Mesendoderm (in vitro differentiated cells): ENCODE measurements around the gene TMEM179.

Experiments used
- DNase-seq: peaks from one replicate; pipeline ENCODE4 v3.0.0; 2013
- H2AK5ac ChIP-seq: 2 replicates; pipeline ENCODE4 v1.6.1; 2013; ENCODE audit warnings: low read length, inconsistent platforms
- H2BK120ac ChIP-seq: 2 replicates; pipeline ENCODE4 v1.6.1; 2013; ENCODE audit warnings: low read depth, mild to moderate bottlenecking, low read length, moderate library complexity, mixed read lengths
- H2BK15ac ChIP-seq: replicated peaks from 2 replicates; pipeline ENCODE4 v1.6.1; 2013; ENCODE audit warnings: low read depth, mild to moderate bottlenecking, moderate library complexity
- H2BK5ac ChIP-seq: 2 replicates; pipeline ENCODE4 v1.6.1; 2013; ENCODE audit warnings: low read length, inconsistent platforms
- H3K18ac ChIP-seq: 2 replicates; pipeline ENCODE4 v1.6.1; 2013; ENCODE audit warnings: mild to moderate bottlenecking, low read length, mixed read lengths
- H3K23ac ChIP-seq: one replicate; pipeline ENCODE4 v1.6.1; 2013; ENCODE audit warnings: low read length
- H3K27ac ChIP-seq: 2 replicates; pipeline ENCODE4 v1.5.1; 2013; ENCODE audit warnings: low read depth, mild to moderate bottlenecking, inconsistent platforms, low read length, moderate library complexity
- H3K27me3 ChIP-seq: 2 replicates; pipeline ENCODE4 v1.6.1; 2013; ENCODE audit warnings: low read length, control low read depth, mild to moderate bottlenecking, inconsistent platforms; ENCODE audit not compliant: insufficient read depth, poor library complexity
- H3K36me3 ChIP-seq: 2 replicates; pipeline ENCODE4 v1.6.1; 2013; ENCODE audit warnings: low read length, inconsistent platforms; ENCODE audit not compliant: control insufficient read depth, insufficient read depth
- H3K4ac ChIP-seq: one replicate; pipeline ENCODE4 v1.6.1; 2013; ENCODE audit warnings: low read depth, mild to moderate bottlenecking, low read length, moderate library complexity
- H3K4me1 ChIP-seq: 2 replicates; pipeline ENCODE4 v1.6.1; 2013; ENCODE audit warnings: low read depth, low read length, inconsistent platforms; ENCODE audit not compliant: control insufficient read depth
- H3K4me2 ChIP-seq: 2 replicates; pipeline ENCODE4 v1.6.1; 2013; ENCODE audit warnings: low read length
- H3K4me3 ChIP-seq: 2 replicates; pipeline ENCODE4 v1.5.1; 2013; ENCODE audit warnings: mild to moderate bottlenecking, low read length
- H3K56ac ChIP-seq: one replicate; pipeline ENCODE4 v1.6.1; 2013; ENCODE audit warnings: low read length
- H3K79me1 ChIP-seq: 2 replicates; pipeline ENCODE4 v1.6.1; 2013; ENCODE audit warnings: low read length, inconsistent platforms
- H3K79me2 ChIP-seq: 2 replicates; pipeline ENCODE4 v1.6.1; 2013; ENCODE audit warnings: mild to moderate bottlenecking, low read length; ENCODE audit not compliant: control insufficient read depth, insufficient read depth
- H3K9ac ChIP-seq: 2 replicates; pipeline ENCODE4 v1.6.1; 2013; ENCODE audit warnings: low read length, inconsistent platforms
- H4K5ac ChIP-seq: one replicate; pipeline ENCODE4 v1.6.1; 2013; ENCODE audit warnings: low read length
- H4K8ac ChIP-seq: one replicate; pipeline ENCODE4 v1.6.1; 2013; ENCODE audit warnings: low read depth, mild to moderate bottlenecking, control low read depth, low read length, moderate library complexity
- WGBS: extraction: QIAGEN DNeasy Blood & Tissue Kit; methylation state at CpG from one replicate; pipeline ENCODE4 v1.1.7; 2013; ENCODE audit warnings: low lambda C conversion rate, missing lambda C conversion rate; ENCODE audit not compliant: insufficient coverage; ENCODE audit errors: extremely low coverage; 5-methylcytosine and 5-hydroxymethylcytosine counted together

TMEM179 gene

DNA sequence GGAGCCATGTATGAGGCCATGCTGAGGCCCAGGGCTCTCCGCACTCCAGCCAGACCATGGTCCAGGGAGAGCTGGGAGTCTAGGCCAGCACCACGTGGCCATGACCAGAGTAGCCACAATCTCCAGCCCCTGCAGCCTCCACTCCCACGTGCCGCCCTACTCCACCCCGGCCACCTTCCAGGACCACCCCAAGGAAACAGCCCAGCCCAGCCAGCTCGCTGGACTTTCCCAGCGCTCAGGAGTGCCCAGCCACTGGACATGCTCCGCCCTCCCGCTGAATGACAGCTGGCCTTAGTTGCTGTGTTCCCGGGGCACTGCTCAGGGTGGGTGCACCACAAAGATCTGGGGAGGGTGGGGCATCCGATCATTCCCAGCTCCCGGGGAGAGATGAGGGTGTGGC lies 27.1 kb downstream of the TMEM179 start:
- no peaks in the 10 kb centered on the region for H3K4me1 ChIP-seq
- H3K4ac ChIP-seq: no peak overlapping the region
- H2BK5ac ChIP-seq: no peak overlapping the region
- H3K56ac ChIP-seq: no peak overlapping the region
- H4K8ac ChIP-seq: no peak overlapping the region
- no peak overlapping the region for H3K18ac ChIP-seq
- no peak overlapping the region for H3K4me3 ChIP-seq
- no peak overlapping the region for H3K4me2 ChIP-seq
- no peaks in the 10 kb centered on the region for H3K27me3 ChIP-seq
- no peaks in the 10 kb centered on the region for H3K36me3 ChIP-seq
- H3K79me1 ChIP-seq: no peaks in the 10 kb centered on the region
- WGBS: no CpG with 5 or more reads among the region's 12 CpGs
- H2BK120ac ChIP-seq: no peak overlapping the region
- no peaks in the 10 kb centered on the region for H3K79me2 ChIP-seq
- no peak overlapping the region for H2AK5ac ChIP-seq
- no peak overlapping the region for H3K23ac ChIP-seq
- no peak for DNase-seq
- H3K27ac ChIP-seq: no peak overlapping the region
- no peak overlapping the region for H3K9ac ChIP-seq
- no peak overlapping the region for H4K5ac ChIP-seq
- H2BK15ac ChIP-seq: no peak overlapping the region

DNA sequence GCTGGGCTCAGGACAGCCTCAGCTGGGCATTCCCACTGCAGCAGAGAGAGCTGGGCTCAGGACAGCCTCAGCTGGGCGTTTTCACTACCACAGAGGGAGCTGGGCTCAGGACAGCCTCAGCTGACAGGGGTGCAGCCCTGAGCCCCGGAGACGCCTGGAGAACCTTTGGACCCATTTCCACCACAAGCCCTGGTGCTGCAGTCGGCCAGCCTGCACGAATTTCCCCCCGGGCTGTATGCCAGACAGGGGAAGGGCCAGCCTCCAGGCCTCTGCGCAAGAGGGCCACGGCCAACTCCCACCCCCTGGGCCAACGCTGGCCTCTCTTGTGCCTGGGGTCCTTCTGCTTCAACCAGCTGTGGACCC lies 27.6 kb downstream of the TMEM179 start:
- H3K23ac ChIP-seq: no peak overlapping the region
- no peak overlapping the region for H2AK5ac ChIP-seq
- H3K4me2 ChIP-seq: no peak overlapping the region
- H2BK120ac ChIP-seq: no peak overlapping the region
- H2BK15ac ChIP-seq: no peak overlapping the region
- H3K4ac ChIP-seq: no peak overlapping the region
- H3K56ac ChIP-seq: peak overlapping the region; percentile 34
- H3K9ac ChIP-seq: no peak overlapping the region
- DNase-seq: no peak
- H2BK5ac ChIP-seq: no peak overlapping the region
- no peak overlapping the region for H3K27ac ChIP-seq
- no CpG with 5 or more reads among the region's 9 CpGs for WGBS
- no peak overlapping the region for H3K18ac ChIP-seq
- H4K5ac ChIP-seq: no peak overlapping the region
- H3K4me3 ChIP-seq: no peak overlapping the region
- no peak overlapping the region for H4K8ac ChIP-seq
- no peaks in the 10 kb centered on the region for H3K79me2 ChIP-seq
- no peaks in the 10 kb centered on the region for H3K4me1 ChIP-seq
- H3K27me3 ChIP-seq: no peaks in the 10 kb centered on the region
- H3K79me1 ChIP-seq: no peaks in the 10 kb centered on the region
- H3K36me3 ChIP-seq: no peaks in the 10 kb centered on the region

DNA sequence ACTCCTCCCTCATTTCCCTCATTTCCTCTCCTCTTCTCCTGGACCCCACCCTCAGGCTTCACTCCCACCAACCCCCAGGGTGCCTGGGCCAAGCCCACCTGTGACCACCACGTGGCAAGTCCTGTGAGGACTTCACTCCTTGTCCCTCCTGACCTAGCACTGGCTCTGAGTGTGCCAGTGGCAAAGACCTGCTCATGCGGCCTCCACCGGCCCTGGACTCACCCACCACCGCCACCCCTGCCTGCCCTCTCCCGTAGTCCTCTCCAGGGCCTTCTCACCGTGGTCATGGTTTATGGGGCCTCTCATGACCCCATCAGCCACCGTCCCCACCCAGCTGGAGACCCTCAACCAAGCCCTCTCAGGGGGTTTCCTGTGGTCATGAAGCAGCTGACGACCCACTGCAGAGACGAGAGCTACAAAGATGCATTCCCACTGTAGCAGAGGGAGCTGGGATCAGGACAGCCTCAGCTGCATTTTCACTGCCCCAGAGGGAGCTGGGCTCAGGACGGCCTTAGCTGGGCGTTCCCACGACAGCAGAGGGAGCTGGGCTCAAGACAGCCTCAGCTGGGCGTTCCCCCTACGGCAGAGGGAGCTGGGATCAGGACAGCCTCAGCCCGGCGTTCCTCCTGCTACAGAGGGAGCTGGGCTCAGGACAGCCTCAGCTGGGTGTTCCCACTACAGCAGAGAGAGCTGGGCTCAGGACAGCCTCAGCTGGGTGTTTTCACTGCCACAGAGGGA lies 28.2 kb downstream of the TMEM179 start:
- H4K8ac ChIP-seq: no peak overlapping the region
- no peak overlapping the region for H2AK5ac ChIP-seq
- H3K4me1 ChIP-seq: no peaks in the 10 kb centered on the region
- no peak overlapping the region for H3K18ac ChIP-seq
- no peak overlapping the region for H2BK120ac ChIP-seq
- no peak overlapping the region for H3K23ac ChIP-seq
- H2BK15ac ChIP-seq: no peak overlapping the region
- H3K27me3 ChIP-seq: no peaks in the 10 kb centered on the region
- H3K56ac ChIP-seq: peak overlapping the region; percentile 34
- no peak overlapping the region for H3K4ac ChIP-seq
- H3K36me3 ChIP-seq: no peaks in the 10 kb centered on the region
- no peak overlapping the region for H2BK5ac ChIP-seq
- H3K27ac ChIP-seq: no peak overlapping the region
- H3K4me3 ChIP-seq: no peak overlapping the region
- no peaks in the 10 kb centered on the region for H3K79me2 ChIP-seq
- DNase-seq: peak; percentile 22
- WGBS: no CpG with 5 or more reads among the region's 16 CpGs
- no peaks in the 10 kb centered on the region for H3K79me1 ChIP-seq
- H4K5ac ChIP-seq: no peak overlapping the region
- H3K4me2 ChIP-seq: no peak overlapping the region
- no peak overlapping the region for H3K9ac ChIP-seq

DNA sequence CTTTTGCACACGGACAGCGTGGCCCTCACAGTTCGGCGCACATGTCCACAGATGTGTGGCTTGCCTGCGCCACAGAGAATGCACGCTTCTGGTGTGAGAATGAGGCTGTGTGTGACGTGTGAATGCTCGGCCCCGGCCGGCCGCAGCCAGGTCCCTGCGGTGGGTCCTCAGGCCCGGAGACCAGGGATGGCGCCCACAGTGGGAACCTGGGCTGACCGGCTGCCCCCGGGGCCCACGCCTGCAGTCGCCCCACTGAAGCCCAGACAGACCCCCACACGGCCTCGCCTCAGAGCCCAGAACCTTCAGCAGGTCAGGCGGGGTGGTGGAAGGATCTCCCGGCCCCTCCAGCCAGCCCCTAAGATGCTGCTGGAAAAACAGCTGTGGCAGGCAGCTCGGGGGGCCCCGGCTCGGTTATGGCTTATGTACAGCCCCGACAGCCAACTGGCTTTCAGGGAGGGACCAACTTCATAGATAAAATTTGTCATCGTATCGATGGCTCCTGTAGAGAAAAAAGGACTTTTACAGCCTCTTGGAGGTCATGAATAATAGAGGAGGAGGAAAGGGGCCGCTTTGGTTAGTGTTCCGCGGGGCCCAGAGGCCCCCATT lies 29.5 kb downstream of the TMEM179 start:
- no peak overlapping the region for H3K18ac ChIP-seq
- H2AK5ac ChIP-seq: no peak overlapping the region
- H3K79me2 ChIP-seq: no peaks in the 10 kb centered on the region
- no peak overlapping the region for H4K8ac ChIP-seq
- no peak overlapping the region for H3K4me2 ChIP-seq
- H2BK15ac ChIP-seq: no peak overlapping the region
- WGBS: no CpG with 5 or more reads among the region's 31 CpGs
- no peak for DNase-seq
- H3K23ac ChIP-seq: no peak overlapping the region
- H3K27me3 ChIP-seq: no peaks in the 10 kb centered on the region
- H2BK5ac ChIP-seq: no peak overlapping the region
- no peaks in the 10 kb centered on the region for H3K36me3 ChIP-seq
- no peak overlapping the region for H3K27ac ChIP-seq
- no peaks in the 10 kb centered on the region for H3K4me1 ChIP-seq
- no peak overlapping the region for H3K4me3 ChIP-seq
- no peak overlapping the region for H2BK120ac ChIP-seq
- H3K79me1 ChIP-seq: no peaks in the 10 kb centered on the region
- H3K9ac ChIP-seq: no peak overlapping the region
- no peak overlapping the region for H4K5ac ChIP-seq
- H3K56ac ChIP-seq: no peak overlapping the region
- H3K4ac ChIP-seq: no peak overlapping the region

DNA sequence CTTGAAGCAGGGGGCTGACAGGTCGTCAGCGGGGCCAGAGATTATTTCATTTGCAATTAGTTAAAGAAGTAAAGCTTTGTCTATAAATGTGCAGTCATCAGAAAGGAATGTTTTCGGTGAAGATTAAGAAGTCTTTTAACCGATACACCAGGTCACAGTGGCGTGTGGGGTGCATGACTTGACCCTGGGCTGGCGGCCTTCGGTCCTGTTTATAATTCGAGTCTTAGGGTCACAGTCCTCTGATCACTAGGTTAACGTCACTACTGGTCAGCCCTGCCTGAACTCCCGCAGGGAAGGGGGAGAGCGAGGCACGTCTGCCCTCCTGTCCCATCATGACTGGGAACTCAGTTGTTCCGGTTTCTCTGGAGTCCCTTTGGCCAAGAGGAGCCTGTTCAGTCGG lies 30.0 kb downstream of the TMEM179 start:
- Histone ChIP-seq H3K36me3 (no peaks in the 10 kb centered on the region), H4K5ac (no peak overlapping the region), H3K18ac (no peak overlapping the region), H2AK5ac (no peak overlapping the region), H3K27ac (no peak overlapping the region), H4K8ac (no peak overlapping the region), H2BK120ac (no peak overlapping the region), H3K4ac (no peak overlapping the region), H3K9ac (no peak overlapping the region), H3K27me3 (no peaks in the 10 kb centered on the region), H3K4me1 (no peaks in the 10 kb centered on the region), H3K4me3 (no peak overlapping the region), H3K79me2 (no peaks in the 10 kb centered on the region), H3K56ac (no peak overlapping the region), H3K4me2 (no peak overlapping the region), H2BK5ac (no peak overlapping the region), H3K79me1 (no peaks in the 10 kb centered on the region), H3K23ac (no peak overlapping the region), H2BK15ac (no peak overlapping the region)
- WGBS: no CpG with 5 or more reads among the region's 14 CpGs
- no peak for DNase-seq

DNA sequence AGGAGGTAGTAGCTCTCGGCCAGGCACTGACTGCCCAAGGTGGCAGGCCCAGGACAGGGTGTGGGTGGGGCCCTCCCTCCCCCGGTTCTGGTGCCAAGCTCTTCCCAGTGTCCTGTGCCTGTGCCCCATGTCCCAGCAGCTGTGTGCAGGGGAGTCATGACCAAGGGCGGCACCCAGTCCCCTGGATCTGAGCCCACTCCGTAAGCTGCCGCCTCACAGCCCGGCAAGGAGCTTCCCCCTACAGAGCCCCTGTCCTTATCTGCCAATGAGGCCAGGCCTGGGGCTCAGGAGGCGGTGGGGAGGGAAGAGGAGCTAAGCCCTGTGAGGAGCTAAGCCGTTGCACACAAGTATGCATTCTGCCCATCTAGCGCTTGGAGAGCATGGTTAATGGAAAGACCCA lies 30.6 kb downstream of the TMEM179 start:
- Histone ChIP-seq H3K18ac (no peak overlapping the region), H3K23ac (no peak overlapping the region), H3K27me3 (no peaks in the 10 kb centered on the region), H2BK15ac (no peak overlapping the region), H3K4ac (no peak overlapping the region), H4K5ac (no peak overlapping the region), H2BK5ac (no peak overlapping the region), H3K4me1 (no peaks in the 10 kb centered on the region), H3K56ac (peak overlapping the region; percentile 34), H2BK120ac (no peak overlapping the region), H3K36me3 (no peaks in the 10 kb centered on the region), H4K8ac (no peak overlapping the region), H3K79me2 (no peaks in the 10 kb centered on the region), H3K9ac (no peak overlapping the region), H2AK5ac (no peak overlapping the region), H3K4me2 (no peak overlapping the region), H3K79me1 (no peaks in the 10 kb centered on the region), H3K4me3 (no peak overlapping the region), H3K27ac (no peak overlapping the region)
- no CpG with 5 or more reads among the region's 9 CpGs for WGBS
- DNase-seq: peak; percentile 12
